ENCODE measurements around the gene RAB38.

RAB38 gene

DNA sequence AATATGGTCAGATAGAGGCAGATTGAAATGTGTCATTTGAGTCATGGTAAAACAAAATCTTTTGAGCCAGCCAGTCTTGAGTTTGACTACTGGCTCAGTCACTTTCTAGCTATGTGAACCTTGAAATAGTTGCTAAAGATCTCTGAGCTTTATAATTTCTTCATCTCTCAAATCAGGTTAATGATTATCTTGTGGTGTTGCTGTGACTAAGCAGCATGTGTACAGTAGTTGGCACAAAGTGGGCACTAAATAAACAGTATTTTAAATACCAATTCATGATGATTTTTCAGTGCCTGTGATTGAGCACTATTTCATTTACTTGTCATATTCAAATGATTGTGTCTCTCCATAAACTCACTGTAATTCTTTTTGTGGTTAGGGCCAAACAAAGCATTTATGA is 70.8 kb downstream of the RAB38 start:
- TF ChIP-seq TEAD4 (IDR thresholded peaks at IDR 0.05) = no peak
- TF ChIP-seq NFIC (IDR thresholded peaks at IDR 0.05) = no peak
- TF ChIP-seq YY1 (IDR thresholded peaks at IDR 0.05; ENCODE audit: low read depth) = no peak
- TF ChIP-seq TAF1 (IDR thresholded peaks at IDR 0.05; ENCODE audit: low read depth) = no peak
- TF ChIP-seq EP300 (IDR thresholded peaks at IDR 0.05; ENCODE audit: borderline replicate concordance) = no peak
- TF ChIP-seq, protein P1, sequence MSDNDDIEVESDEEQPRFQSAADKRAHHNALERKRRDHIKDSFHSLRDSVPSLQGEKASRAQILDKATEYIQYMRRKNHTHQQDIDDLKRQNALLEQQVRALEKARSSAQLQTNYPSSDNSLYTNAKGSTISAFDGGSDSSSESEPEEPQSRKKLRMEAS (IDR thresholded peaks at IDR 0.05) = no peak
- TF ChIP-seq FOXM1 (IDR thresholded peaks at IDR 0.05; ENCODE audit: borderline replicate concordance, low read depth) = no peak
- no peak for TF ChIP-seq TCF12 (IDR thresholded peaks at IDR 0.05; ENCODE audit: low read depth)
- no peak for TF ChIP-seq CEBPB (IDR thresholded peaks at IDR 0.05)

DNA sequence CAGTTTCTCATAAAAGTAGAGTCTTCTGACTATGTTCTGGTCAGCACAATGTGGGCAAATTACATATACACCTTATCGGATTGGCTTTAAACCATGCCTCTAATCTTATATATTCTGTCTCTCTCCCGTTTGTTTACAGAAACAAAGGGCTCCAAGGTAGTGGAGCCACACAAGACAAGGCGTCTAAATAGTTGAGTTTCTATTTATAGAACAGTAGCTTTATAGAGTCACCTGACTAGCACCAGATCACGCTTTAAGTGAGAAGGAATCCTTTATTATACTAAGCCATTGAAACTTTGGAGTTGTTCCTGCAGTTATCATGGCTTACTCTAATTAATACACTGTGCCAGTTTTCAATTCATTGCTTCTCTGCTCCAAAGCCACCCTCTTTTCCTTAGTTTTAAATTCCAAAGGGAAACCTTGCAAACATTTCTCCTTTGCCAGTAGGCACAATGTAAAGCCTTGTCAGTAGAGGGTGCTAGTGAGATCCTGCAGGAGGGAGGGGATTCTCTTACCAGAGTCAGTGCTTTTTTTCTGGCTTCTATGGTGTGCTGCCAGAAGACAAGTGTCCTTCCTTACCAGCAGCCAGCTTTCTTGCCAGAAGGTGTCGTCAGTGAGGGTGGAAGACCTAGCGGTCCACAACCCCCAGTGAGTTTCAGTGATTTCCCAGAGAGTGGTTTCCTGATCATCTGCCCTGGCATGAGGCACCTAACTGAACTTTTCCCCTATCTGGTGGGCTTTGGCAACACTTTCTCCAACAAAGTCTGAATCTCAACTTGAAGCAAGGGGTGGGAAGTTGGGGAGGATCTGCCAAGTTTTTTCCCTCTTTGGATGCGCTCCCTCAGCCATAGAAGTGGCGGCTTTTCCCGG is 71.7 kb downstream of the RAB38 start:
- TF ChIP-seq EP300 (IDR thresholded peaks at IDR 0.05; ENCODE audit: borderline replicate concordance) (no peak), RAD21 (IDR thresholded peaks at IDR 0.05; ENCODE audit: low read depth) (peak; percentile 56)

DNA sequence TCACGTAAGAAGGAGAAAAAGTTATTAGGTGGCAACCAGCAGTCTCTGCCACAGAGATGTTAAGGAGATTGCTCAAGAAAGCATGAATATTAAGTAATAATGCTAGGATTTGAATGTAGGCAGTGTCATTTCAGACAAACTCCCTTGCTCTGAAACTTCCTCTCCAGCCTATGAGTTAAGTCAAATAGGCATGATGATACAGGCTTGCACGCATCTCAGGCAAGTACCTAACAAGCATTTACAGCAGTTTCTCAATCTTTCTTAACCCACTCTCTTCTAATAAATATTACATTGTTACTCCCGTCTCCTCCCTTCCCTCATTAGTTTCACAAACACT is 72.7 kb downstream of the RAB38 start:
- TF ChIP-seq FOXM1 (IDR thresholded peaks at IDR 0.05; ENCODE audit: borderline replicate concordance, low read depth) = no peak
- TF ChIP-seq CEBPB (IDR thresholded peaks at IDR 0.05) = 0 out of 2 replicates have a peak, but pooled peaks have one; percentile 41
- no peak for TF ChIP-seq EGR1 (IDR thresholded peaks at IDR 0.05)
- TF ChIP-seq, protein P2, sequence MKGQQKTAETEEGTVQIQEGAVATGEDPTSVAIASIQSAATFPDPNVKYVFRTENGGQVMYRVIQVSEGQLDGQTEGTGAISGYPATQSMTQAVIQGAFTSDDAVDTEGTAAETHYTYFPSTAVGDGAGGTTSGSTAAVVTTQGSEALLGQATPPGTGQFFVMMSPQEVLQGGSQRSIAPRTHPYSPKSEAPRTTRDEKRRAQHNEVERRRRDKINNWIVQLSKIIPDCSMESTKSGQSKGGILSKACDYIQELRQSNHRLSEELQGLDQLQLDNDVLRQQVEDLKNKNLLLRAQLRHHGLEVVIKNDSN (IDR thresholded peaks at IDR 0.05) = no peak
- no peak for TF ChIP-seq TAF1 (IDR thresholded peaks at IDR 0.05; ENCODE audit: low read depth)
- no peak for TF ChIP-seq EP300 (IDR thresholded peaks at IDR 0.05; ENCODE audit: borderline replicate concordance)

DNA sequence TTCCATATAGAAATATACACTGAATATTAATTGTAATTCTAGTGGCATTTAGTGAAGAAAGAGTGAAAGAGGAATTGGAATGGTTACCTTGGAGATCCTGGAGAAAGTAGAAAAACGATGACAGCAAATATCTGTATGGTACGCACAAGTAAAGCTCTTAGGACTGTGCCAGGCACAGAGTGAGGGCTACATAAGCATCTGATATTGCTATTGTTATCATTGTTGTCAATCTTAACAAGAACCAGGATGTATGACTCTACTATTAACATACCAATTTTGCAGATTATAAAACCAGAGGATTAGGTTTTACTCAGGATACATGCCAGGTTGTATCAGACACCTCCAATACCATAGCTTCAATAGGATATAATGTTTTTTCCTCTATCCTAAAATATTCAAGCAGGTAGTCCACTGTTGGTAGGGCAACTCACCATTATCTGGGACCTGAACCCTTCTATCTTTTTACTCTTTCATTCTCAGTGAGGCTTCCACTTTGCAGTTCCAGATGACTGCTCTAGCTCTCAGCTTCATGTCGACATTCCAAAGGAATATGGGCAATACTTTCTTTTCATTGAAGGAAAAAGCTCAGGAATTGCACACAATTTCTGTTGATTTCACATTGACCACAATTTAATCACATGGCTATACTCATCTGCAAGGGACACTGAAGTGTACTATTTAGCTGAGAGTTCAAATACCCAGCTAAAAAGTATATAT is 73.2 kb downstream of the RAB38 start:
- TF ChIP-seq, protein P1 (IDR thresholded peaks at IDR 0.05) = no peak
- TF ChIP-seq CEBPB (IDR thresholded peaks at IDR 0.05) (no peak), TEAD4 (IDR thresholded peaks at IDR 0.05) (no peak), ZBTB7A (IDR thresholded peaks at IDR 0.05; ENCODE audit: low read depth) (no peak), EP300 (IDR thresholded peaks at IDR 0.05; ENCODE audit: borderline replicate concordance) (no peak), TAF1 (IDR thresholded peaks at IDR 0.05; ENCODE audit: low read depth) (no peak), RAD21 (IDR thresholded peaks at IDR 0.05; ENCODE audit: low read depth) (no peak), FOXM1 (IDR thresholded peaks at IDR 0.05; ENCODE audit: borderline replicate concordance, low read depth) (no peak), NFIC (IDR thresholded peaks at IDR 0.05) (no peak)
- TF ChIP-seq, protein P2 (IDR thresholded peaks at IDR 0.05) = no peak
- TF ChIP-seq, protein P3, sequence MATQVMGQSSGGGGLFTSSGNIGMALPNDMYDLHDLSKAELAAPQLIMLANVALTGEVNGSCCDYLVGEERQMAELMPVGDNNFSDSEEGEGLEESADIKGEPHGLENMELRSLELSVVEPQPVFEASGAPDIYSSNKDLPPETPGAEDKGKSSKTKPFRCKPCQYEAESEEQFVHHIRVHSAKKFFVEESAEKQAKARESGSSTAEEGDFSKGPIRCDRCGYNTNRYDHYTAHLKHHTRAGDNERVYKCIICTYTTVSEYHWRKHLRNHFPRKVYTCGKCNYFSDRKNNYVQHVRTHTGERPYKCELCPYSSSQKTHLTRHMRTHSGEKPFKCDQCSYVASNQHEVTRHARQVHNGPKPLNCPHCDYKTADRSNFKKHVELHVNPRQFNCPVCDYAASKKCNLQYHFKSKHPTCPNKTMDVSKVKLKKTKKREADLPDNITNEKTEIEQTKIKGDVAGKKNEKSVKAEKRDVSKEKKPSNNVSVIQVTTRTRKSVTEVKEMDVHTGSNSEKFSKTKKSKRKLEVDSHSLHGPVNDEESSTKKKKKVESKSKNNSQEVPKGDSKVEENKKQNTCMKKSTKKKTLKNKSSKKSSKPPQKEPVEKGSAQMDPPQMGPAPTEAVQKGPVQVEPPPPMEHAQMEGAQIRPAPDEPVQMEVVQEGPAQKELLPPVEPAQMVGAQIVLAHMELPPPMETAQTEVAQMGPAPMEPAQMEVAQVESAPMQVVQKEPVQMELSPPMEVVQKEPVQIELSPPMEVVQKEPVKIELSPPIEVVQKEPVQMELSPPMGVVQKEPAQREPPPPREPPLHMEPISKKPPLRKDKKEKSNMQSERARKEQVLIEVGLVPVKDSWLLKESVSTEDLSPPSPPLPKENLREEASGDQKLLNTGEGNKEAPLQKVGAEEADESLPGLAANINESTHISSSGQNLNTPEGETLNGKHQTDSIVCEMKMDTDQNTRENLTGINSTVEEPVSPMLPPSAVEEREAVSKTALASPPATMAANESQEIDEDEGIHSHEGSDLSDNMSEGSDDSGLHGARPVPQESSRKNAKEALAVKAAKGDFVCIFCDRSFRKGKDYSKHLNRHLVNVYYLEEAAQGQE (IDR thresholded peaks at IDR 0.05; ENCODE audit: low read depth) = no peak

DNA sequence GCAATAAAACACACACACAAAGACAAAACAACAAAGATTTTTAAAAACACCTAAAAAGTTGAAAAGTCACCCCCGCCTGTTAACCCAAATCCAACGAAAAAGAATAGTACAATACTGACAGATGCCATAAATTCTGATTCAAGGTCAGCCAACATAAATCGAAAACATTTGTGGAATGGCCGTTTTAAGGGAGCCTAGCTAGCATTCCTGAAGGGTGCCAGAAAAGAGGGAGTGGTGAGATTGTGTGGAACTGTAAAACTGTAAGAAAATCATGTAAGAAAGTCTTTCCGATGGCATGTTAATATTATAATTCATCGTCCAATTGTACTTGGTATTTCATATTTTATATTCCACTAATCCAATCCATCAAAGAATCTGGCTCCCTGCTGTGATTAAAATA is 75.1 kb downstream of the RAB38 start:
- TF ChIP-seq EP300 (IDR thresholded peaks at IDR 0.05; ENCODE audit: borderline replicate concordance) (no peak), FOXM1 (IDR thresholded peaks at IDR 0.05; ENCODE audit: borderline replicate concordance, low read depth) (no peak), TAF1 (IDR thresholded peaks at IDR 0.05; ENCODE audit: low read depth) (no peak), TCF12 (IDR thresholded peaks at IDR 0.05; ENCODE audit: low read depth) (no peak), CREB1 (IDR thresholded peaks at IDR 0.05; ENCODE audit: low read depth) (no peak), TEAD4 (IDR thresholded peaks at IDR 0.05) (no peak), ZBTB7A (IDR thresholded peaks at IDR 0.05; ENCODE audit: low read depth) (no peak), EGR1 (IDR thresholded peaks at IDR 0.05) (no peak), YY1 (IDR thresholded peaks at IDR 0.05; ENCODE audit: low read depth) (no peak), RAD21 (IDR thresholded peaks at IDR 0.05; ENCODE audit: low read depth) (no peak), NFIC (IDR thresholded peaks at IDR 0.05) (no peak), CEBPB (IDR thresholded peaks at IDR 0.05) (no peak)
- TF ChIP-seq, protein P1 (IDR thresholded peaks at IDR 0.05) = no peak
- TF ChIP-seq, protein P3 (IDR thresholded peaks at IDR 0.05; ENCODE audit: low read depth) = no peak
- TF ChIP-seq, protein P2 (IDR thresholded peaks at IDR 0.05) = no peak

Measured in Ishikawa (cell line).